T follicular helper cell (primary cell): ENCODE data around the gene HDAC4.
A peak's percentile ranks its signal among the peaks of the same experiment; 100 is the strongest.

Experiments used
- DNase-seq: peaks from one replicate; pipeline ENCODE4 v3.0.0-alpha.2; 2020; ENCODE audit warnings: low read depth

Gene HDAC4

GRCh38 chr2:239266779-239267287, 134.0 kb downstream of the HDAC4 start:
- DNase-seq = no peak

- no peak for DNase-seq
Measured at GRCh38 chr2:239266434-239266766, 134.4 kb downstream of the HDAC4 start.

DNA sequence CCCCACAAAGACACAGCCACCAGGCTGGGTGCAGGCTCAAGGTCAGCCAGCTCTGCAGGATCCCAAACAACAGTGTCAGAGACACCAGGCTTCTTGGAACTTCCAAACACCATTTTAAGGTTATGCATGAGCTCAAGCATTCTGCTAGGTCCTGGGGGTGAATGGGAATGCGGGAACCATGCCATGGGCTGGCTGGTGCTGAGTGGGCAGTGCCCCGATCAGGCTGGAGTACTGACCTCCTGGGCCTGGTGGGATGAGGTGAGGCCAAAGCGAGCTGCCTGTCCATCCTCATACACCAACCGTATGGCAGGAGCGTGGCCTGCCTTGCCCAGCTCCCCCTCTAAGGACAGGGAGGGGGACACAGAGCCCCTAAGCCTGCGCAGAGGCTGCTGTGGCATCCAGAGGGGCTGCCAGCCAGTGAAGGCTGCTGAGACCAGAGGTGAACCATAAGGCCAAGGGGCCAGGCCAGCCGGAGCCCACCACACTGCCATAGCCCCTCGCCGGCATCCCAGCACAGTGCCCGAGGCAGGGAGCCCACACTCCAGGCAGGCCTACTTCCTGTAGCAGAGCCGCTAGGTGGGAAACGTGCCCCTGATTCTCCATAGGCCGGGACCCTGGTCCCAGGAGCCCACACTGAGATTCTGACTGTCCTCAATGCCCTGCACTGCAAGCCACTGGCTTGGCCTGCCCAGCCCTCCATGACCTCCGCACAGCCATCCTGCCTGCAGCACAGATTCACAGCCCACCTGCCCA, 135.0 kb downstream of the HDAC4 start:
- DNase-seq = no peak

GRCh38 chr2:239264838-239265651, 135.8 kb downstream of the HDAC4 start:
- peak; percentile 49 for DNase-seq

DNA sequence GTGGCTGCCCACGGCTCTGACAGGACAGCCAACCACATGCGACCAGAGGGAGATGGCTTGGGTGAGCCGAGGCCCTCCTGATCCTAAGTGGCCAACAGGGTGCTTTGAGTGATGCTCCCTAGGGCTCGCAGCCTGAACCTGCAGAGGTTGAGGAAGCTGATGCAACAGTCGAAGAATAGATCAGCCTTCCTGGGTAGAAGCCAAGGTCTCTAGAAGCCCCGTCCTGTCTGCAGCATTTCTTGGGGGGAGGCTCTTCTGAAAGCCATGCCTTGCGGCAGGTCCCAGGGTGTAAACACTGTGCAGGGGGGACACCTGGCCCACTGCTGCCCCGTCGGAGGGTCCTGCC, 136.4 kb downstream of the HDAC4 start:
- no peak for DNase-seq

GRCh38 chr2:239263669-239264491, 136.9 kb downstream of the HDAC4 start:
- no peak for DNase-seq

GRCh38 chr2:239263231-239263630, 137.6 kb downstream of the HDAC4 start:
- DNase-seq = no peak

GRCh38 chr2:239262484-239263230, 138.2 kb downstream of the HDAC4 start:
- no peak for DNase-seq

- no peak for DNase-seq
Measured at GRCh38 chr2:239261796-239262483, 138.9 kb downstream of the HDAC4 start.

GRCh38 chr2:239261356-239261755, 139.5 kb downstream of the HDAC4 start:
- DNase-seq = no peak

DNA sequence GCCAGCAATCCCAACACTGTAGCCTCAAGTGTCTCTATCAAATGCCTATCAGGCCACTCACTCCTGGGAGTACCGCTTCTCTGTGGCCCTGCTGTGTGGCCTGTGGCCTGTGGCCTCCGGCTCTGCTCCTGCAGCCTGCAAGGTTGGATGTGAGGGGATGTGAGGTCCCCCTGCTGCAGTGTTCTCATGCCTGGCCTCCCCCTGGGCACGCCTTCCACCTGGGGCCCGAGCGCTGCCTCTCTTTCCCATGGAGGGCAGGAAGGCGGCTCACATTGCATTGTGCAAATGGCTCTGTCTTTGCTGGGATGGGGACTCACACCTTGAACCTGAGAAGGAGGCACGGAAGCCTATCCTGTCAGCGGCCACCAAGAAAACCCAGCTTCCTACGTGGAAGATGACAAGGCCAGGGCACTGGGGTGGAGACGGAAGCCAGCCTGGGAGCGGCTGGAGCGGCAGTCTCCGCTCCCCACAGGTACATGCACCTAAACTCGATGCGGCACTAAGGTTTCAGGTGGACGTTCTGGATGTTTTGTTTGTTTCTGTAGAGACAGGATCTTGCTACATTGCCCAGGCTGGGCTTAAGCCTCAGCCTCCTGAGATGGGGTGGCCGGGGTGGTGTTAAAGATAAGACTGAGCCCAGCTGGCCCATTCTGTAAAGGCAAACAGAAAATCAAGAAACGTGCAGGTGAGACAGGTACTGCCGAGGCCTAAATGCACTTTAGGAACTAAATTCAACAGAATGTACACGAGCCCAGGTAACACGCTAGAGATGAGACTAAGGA, 140.1 kb downstream of the HDAC4 start:
- no peak for DNase-seq

DNA sequence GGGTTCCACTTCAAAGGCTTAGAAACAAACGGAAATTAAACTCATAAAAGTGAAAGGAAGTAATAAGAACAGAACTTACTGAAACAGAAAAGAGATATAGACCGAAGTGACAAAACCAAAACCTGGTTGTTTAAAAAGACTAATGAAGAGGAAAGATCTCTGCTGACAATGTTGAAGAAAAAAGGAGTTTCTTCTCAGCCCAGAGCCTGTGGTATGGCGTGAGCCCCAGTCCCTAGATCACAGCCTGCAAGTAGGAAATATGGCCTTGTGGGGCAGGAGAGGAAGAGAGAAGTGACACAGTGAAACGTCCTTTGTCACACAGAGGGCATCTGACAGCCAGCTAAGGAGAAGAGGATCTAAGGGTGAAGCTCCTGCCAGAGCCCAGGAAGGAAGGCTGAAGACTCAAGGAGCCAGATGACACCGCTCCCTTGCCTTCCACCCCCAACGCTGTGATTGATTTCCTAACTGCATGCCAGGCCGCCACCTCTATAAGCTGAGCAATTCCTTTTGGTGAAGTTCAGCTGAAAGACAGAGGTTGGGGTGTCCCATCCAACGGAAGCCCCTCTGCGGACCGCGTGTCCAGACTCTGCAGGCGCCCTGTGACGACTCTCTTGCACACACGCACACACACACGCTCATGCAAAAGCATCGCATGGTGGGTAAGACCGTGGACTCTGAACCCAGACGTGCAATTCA, 141.1 kb downstream of the HDAC4 start:
- DNase-seq = no peak

DNA sequence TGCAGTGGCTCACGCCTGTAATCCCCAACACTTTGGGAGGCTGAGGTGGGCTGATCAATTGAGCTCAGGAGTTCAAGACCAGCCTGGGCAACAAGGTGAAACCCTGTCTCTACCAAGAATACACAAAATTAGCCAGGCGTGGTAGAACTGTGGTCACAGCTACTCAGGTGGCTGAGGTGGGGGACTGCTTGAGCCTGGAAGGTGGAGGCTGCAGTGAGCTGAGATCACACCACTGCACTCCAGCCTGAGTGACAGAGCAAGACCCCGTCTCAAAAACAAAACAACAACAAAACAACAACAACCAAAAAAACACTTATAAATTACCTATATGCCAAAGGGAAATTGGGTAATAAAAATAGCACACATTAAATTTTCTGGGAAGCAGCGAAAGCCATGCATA, 141.6 kb downstream of the HDAC4 start:
- DNase-seq = no peak

DNA sequence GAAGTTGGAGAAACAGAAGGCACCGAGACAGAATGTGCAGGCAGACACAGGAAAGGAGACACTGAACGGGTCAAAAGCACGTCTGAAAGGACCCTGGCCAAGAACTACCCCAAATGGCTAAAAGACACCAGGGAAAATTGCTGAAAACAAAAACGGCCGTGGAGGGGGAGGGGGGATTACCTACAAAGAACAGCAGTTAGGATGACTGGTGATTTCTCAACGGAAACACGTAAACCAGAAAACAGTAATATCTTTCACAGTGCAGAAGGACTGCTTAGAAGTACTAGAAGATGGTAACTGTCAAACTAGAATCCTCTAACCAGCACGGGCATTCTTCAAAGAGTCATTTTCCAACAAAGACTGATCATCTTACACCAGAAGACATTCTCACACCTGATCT, 142.6 kb downstream of the HDAC4 start:
- no peak for DNase-seq

GRCh38 chr2:239257511-239257937, 143.3 kb downstream of the HDAC4 start:
- DNase-seq = no peak

DNA sequence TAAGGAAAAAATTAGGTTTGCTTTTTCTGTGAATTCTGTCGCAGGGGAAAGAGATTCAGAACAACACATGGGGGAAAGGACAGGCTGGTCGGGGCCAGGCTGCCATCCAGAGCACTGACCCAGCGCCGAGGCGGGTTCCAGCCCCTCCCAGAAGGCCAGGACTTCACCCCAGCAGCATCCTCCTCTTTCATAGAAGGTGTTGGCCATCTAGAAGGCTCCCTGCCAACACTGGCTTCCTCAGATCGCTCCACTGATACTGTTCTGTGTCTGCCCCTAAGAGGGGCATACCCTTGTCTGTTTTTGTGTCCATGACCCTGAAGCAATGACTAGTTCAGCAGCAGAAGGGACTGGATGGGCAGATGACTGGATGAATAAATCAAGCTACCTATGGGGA, 144.5 kb downstream of the HDAC4 start:
- DNase-seq = no peak

DNA sequence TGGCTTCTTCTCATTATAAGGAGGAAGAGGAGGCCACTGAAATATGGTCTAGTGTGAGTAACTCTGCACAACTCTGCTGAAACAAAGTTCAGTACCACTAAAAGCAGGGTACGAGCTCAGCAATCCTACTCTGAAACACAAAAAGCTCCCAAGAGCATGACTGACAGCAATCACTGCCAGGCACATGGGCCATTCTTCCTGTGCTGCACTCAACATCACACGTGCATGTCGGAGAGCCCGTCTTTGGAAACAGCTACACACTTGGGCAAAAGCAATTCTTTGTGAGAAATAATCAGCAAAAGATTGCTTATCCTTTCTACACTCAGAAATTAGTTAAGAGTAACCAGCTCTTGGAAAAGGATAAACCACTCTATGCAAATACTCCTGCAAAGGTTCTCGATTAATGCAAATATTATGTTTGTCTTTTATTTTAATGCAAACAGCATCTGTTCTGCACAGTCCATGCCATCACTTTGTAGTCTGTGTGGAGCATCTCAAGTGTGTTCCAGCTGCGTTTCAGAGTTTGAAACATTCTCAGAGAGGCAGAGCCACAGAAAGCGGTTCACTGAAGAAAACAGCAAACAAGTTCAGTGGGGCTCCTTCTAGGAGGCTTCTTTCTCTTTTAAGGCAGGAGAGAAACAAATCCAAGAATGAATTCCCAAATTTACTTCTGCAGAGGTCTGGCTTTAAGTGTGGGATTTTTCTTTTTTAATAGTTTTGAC, 145.0 kb downstream of the HDAC4 start:
- DNase-seq = no peak

- no peak for DNase-seq
Measured at GRCh38 chr2:239255218-239255617, 145.6 kb downstream of the HDAC4 start.
